ENCODE data around the gene RCCD1. TPM values are rescaled to one million over a fixed set of nuclear protein-coding genes. Genes with fewer than 3 reads are reported as not detected.
"Not testable (repeated sequence)": the region's sequence is repeated elsewhere in the genome, so short reads cannot be mapped to it uniquely, and the experiment has no call there.

RCCD1 gene, protein sequence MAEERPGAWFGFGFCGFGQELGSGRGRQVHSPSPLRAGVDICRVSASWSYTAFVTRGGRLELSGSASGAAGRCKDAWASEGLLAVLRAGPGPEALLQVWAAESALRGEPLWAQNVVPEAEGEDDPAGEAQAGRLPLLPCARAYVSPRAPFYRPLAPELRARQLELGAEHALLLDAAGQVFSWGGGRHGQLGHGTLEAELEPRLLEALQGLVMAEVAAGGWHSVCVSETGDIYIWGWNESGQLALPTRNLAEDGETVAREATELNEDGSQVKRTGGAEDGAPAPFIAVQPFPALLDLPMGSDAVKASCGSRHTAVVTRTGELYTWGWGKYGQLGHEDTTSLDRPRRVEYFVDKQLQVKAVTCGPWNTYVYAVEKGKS
- 1.3 TPM for total RNA-seq

DNA sequence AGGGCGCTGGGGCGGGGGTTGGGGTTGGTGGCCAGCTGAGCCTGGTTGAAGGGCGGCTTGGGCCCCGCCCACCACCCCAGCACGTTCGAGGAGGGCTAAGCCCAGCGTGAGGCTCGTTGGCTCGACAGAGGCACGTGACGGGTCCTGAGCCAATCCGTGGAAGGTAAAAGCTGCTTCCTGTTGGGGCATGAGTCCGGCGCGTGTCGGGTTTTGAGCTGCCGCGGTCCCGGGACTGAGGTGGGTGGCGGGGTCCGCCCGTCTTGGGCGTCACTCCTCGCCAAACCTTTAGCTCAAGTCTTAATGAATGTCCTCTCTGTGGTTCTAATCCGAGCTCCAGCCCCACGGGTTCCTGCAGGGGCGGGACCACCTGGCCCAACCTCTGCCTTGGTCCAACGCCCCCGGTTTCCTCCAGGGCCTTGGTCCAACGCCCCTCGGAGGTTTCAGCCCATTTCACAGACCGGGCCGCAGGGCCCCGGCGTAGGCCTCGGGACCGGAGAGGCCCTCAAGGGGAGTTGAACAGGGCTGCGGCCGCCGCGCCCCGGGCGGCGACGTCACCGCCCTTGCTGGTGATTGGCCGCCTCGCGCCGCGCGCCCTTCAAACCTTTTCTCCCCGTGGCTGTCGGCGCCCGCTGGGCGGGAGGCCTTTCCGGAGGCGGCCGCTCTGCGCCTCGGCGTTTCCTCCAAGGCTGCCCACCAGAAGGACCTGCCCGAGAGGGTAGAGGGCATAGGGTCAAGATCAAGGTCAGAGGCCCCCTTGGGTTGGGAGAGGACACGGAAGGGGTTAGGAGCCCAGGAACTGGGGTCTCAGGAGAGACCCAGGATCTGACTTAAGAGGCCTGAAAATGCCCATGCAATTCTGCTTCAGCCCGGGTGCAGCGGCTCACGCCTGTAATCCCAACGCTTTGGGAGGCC lies at the start of gene RCCD1:
Gene RCCD1 (plus strand): TSS at position 173 of the 912 bp plus-strand sequence. CDS start 1,851 bp downstream, outside the sequence.
- Histone ChIP-seq H3K9me3 (ENCODE audit: low read depth, low read length) (no peaks in the 10 kb centered on the region), H3K27me3 (ENCODE audit: insufficient read depth, low read length) (no peaks in the 10 kb centered on the region), H3K4me3 (ENCODE audit: low read length) (peak within 1 kb of the TSS; percentile 93), H3K4me1 (ENCODE audit: insufficient read depth, low read length) (peaks cover 24% of the 10 kb centered on the region)

DNA sequence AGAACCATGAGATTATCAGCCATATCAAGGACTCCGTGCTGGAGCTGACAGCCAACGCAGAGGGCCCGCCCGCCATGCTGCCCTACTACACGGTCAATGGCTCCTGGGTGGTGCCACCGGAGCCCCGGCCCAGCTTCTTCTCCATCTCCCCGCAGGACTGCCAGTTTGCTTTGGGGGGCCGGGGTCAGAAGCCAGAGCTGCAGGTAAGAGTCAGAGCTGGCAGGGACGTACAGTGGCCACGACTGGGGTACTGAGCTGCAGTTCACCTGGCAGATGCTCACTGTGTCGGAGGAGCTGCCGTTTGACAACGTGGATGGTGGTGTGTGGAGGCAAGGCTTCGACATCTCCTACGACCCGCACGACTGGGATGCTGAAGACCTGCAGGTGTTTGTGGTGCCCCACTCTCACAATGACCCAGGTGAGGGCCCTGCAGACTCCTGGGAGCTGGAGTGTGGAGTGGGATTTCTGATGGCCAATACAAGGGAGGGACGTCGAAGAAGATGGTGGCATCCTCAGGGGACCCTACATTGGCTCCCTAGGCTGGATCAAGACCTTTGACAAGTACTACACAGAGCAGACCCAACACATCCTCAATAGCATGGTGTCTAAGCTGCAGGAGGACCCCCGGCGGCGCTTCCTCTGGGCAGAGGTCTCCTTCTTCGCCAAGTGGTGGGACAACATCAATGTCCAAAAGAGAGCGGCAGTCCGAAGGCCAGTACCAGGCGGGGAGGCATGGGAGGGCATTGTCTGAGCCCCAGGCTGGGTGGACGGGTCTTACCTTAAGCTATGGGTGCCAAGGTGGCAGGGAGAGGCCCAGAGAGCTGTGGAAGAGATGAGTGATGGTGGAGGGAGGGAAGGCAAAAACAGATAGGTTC lies 49.1 kb upstream of the RCCD1 start:
- no peak overlapping the region for H3K4me3 ChIP-seq (ENCODE audit: low read length)
- peaks cover 19% of the 10 kb centered on the region for H3K4me1 ChIP-seq (ENCODE audit: insufficient read depth, low read length)
- H3K27me3 ChIP-seq (ENCODE audit: insufficient read depth, low read length), result no peaks in the 10 kb centered on the region
- no peaks in the 10 kb centered on the region for H3K9me3 ChIP-seq (ENCODE audit: low read depth, low read length)

DNA sequence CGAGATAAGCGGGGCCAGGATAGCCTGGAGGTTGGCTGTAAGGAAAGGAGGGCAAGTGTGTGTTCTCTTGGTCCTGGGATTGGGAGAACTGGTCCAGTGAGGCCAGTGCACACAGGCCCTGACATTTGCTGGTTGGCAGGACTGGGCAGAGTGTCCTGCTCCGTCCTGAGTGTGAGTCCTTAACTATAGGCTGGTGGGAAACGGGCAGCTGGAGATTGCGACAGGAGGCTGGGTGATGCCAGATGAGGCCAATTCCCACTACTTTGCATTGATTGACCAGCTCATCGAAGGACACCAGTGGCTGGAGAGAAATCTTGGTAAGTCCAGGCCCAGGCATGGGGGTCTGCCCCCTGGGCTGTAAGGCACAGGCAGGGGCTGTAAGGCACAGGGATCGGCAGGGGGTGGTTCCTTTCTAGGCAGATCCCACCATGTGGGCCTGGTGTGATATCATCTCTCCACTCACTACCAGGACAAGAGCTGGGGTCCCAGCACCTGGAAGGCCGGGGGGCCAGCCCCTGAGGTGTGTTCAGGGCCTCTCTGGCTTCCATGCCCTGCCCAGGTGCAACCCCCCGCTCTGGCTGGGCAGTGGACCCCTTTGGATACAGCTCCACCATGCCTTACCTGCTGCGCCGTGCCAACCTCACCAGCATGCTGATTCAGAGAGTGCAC lies 48.4 kb upstream of the RCCD1 start:
- no peaks in the 10 kb centered on the region for H3K27me3 ChIP-seq (ENCODE audit: insufficient read depth, low read length)
- H3K4me3 ChIP-seq (ENCODE audit: low read length), result no peak overlapping the region
- H3K4me1 ChIP-seq (ENCODE audit: insufficient read depth, low read length), result peaks cover 19% of the 10 kb centered on the region
- H3K9me3 ChIP-seq (ENCODE audit: low read depth, low read length), result no peaks in the 10 kb centered on the region

DNA sequence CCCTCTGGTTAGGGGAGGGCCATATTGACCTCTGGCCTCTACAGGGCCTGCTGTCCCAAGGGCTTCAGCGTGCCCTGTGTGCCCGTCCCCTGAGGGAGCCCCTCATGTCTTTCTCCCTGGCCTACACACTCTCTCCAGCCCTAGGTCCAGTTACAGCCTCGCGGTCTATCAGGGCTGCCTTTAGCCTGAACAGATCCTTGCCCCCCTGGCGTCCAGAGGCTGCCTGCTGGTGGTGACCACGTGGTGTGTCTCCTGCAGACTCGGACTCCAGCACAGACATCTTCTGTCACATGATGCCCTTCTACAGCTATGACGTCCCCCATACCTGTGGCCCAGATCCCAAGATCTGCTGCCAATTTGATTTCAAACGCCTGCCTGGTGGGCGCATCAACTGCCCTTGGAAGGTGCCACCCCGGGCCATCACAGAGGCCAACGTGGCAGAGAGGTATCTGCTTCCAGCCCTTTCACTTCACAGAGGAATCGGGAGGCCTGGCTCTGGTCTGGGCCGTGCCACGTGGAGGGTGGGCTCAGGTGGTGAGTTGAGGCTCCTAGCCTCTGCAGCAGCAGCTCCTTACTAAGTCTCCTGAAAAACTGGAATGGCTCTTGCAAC lies 47.5 kb upstream of the RCCD1 start:
- Histone ChIP-seq H3K9me3 (ENCODE audit: low read depth, low read length) (no peaks in the 10 kb centered on the region), H3K4me1 (ENCODE audit: insufficient read depth, low read length) (peaks cover 10% of the 10 kb centered on the region), H3K4me3 (ENCODE audit: low read length) (no peak overlapping the region), H3K27me3 (ENCODE audit: insufficient read depth, low read length) (no peaks in the 10 kb centered on the region)

DNA sequence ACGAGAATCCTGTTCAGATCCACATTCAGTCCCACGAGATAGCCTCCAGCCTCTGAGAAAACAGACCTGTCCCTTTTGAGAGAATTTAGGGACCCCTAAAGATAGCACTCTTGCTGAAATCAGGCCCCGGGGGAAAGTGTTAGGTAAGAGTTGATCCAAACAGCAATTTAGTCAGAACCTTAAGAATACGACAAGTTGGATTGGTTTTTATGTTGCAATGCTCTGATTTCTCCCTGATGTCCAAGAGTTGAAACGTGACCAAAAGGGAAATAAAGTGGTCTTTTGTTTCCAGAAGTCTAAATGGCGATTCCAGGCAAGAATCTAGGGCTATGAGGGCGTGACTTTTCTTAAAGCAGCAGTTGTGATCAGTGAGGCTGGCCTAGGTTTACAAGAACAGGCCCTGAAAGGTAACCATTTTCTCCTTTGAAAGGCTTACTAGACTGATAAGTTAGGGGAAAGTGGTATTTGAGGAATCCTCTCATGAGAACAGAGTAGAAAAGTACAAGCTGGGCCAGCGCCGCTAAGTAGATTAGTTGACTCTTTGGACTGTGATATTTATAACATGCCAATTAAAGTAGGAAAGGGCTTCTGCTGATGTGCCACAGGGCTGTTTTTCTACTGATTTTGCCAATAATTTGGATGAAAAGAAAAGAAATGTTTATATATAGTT lies 46.7 kb upstream of the RCCD1 start:
- Histone ChIP-seq H3K27me3 (ENCODE audit: insufficient read depth, low read length) (no peaks in the 10 kb centered on the region), H3K4me1 (ENCODE audit: insufficient read depth, low read length) (peaks cover 15% of the 10 kb centered on the region), H3K9me3 (ENCODE audit: low read depth, low read length) (no peaks in the 10 kb centered on the region), H3K4me3 (ENCODE audit: low read length) (no peak overlapping the region)

DNA sequence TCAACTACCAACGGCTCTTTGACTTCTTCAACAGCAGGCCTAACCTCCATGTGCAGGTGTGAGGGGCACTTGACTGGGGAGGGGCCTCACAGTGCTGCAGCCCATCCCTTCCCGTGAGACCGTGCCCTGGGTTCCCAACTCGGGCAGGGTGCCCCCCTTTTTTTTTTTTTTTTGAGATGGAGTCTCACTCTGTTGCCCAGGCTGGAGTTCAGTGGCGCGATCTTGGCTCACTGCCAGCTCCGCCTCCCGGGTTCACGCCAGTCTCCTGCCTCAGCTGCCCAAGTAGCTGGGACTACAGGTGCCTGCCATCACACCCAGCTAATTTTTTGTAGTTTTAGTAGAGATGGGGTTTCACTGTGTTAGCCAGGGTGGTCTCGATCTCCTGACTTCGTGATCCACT lies 45.2 kb upstream of the RCCD1 start:
- H3K4me1 ChIP-seq (ENCODE audit: insufficient read depth, low read length), result peaks cover 19% of the 10 kb centered on the region
- H3K4me3 ChIP-seq (ENCODE audit: low read length); H3K9me3 ChIP-seq (ENCODE audit: low read depth, low read length); H3K27me3 ChIP-seq (ENCODE audit: insufficient read depth, low read length): not testable (repeated sequence)

DNA sequence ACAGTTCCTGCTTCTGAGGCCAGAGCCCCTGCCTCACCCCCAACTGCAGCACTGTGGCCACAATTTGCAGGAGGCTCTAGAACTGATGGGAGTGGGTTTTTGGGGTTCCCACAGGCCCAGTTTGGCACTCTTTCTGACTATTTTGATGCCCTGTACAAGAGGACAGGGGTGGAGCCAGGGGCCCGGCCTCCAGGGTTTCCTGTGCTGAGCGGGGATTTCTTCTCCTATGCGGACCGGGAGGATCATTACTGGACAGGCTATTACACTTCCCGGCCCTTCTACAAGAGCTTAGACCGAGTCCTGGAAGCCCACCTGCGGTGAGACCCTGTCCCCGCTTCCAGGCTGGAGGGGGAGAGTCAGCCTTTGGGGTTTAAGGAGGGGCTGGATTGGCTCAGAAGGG lies 44.7 kb upstream of the RCCD1 start:
- Histone ChIP-seq H3K4me1 (ENCODE audit: insufficient read depth, low read length) (peaks cover 24% of the 10 kb centered on the region), H3K4me3 (ENCODE audit: low read length) (no peak overlapping the region)

DNA sequence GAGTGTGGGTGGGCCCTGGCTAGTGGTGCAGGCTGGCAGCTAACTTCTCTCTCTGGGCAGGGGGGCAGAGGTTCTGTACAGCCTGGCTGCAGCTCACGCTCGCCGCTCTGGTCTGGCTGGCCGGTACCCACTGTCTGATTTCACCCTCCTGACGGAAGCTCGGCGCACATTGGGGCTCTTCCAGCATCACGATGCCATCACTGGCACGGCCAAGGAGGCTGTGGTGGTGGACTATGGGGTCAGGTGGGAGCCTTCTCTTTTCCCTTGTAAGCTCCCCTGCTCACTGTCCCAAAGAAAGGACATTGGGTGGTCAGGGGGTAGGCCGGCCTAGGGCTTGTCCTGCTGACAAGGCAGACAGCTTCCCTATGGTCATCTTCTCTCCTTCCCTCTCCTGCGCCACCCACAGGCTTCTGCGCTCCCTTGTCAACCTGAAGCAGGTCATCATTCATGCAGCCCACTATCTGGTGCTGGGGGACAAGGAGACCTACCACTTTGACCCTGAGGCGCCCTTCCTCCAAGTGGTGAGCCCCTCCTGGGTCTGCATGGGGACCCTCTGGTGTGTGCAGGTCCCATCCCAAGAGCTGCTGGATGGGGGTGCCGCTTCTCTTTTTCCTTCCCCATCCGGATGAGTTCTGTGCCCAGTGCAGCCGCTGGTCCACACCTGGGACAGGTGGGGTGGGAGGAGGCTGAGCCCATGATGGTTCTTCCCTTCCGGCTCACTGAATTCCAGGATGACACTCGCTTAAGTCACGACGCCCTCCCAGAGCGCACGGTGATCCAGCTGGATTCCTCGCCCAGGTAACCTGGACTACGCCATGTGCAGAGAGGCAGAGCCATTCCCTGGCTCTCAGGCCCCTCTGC lies 44.0 kb upstream of the RCCD1 start:
- no peaks in the 10 kb centered on the region for H3K27me3 ChIP-seq (ENCODE audit: insufficient read depth, low read length)
- no peaks in the 10 kb centered on the region for H3K9me3 ChIP-seq (ENCODE audit: low read depth, low read length)
- no peak overlapping the region for H3K4me3 ChIP-seq (ENCODE audit: low read length)
- H3K4me1 ChIP-seq (ENCODE audit: insufficient read depth, low read length), result peaks cover 31% of the 10 kb centered on the region

More for the DNA sequence above, 44.7 kb upstream of the RCCD1 start:
- no peaks in the 10 kb centered on the region for H3K9me3 ChIP-seq (ENCODE audit: low read depth, low read length)
- H3K27me3 ChIP-seq (ENCODE audit: insufficient read depth, low read length), result no peaks in the 10 kb centered on the region

DNA sequence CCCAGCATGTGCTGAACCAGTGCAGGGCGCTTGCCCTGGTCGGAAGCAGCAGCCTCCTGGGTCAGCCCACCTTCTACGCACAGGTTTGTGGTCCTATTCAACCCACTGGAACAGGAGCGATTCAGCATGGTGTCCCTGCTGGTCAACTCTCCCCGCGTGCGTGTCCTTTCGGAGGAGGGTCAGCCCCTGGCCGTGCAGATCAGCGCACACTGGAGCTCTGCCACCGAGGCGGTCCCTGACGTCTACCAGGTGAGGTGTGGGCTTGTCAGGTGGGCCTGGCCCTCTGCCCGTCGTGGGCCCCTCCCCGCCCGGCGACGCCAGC lies 43.4 kb upstream of the RCCD1 start:
- Histone ChIP-seq H3K4me1 (ENCODE audit: insufficient read depth, low read length) (peaks cover 37% of the 10 kb centered on the region), H3K4me3 (ENCODE audit: low read length) (no peak overlapping the region), H3K9me3 (ENCODE audit: low read depth, low read length) (no peaks in the 10 kb centered on the region), H3K27me3 (ENCODE audit: insufficient read depth, low read length) (no peaks in the 10 kb centered on the region)

DNA sequence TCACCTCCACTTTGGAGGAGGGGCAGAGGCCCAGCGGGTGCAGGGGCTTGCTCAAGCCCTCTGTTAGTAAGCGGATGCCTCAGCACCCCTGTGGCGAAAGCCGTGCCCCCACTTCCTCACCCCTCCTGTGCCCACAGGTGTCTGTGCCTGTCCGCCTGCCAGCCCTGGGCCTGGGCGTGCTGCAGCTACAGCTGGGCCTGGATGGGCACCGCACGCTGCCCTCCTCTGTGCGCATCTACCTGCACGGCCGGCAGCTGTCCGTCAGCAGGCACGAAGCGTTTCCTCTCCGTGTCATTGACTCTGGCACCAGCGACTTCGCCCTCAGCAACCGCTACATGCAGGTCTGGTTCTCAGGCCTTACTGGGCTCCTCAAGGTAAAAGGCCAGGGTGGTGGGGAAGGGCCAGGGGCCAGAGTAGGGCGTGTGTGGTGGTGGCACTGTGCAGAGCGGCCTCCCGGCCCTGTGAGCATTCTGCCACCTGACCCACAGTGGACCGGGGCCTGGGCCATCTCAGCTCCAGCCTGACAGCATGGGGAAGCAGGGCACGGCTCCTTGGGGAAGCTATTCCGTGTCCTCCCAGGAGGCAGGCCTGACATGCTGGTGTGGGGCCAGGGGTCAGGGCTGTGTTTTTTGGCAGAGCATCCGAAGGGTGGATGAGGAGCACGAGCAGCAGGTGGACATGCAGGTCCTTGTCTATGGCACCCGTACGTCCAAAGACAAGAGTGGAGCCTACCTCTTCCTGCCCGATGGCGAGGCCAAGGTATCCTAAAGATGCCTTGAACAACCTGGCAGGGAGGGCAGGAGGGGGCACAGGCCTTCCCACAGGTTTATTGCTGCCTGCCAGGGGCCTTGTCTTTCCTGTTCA lies 42.5 kb upstream of the RCCD1 start:
- no peak overlapping the region for H3K4me3 ChIP-seq (ENCODE audit: low read length)
- H3K4me1 ChIP-seq (ENCODE audit: insufficient read depth, low read length), result peaks cover 46% of the 10 kb centered on the region
- H3K9me3 ChIP-seq (ENCODE audit: low read depth, low read length), result no peaks in the 10 kb centered on the region
- H3K27me3 ChIP-seq (ENCODE audit: insufficient read depth, low read length), result no peaks in the 10 kb centered on the region

DNA sequence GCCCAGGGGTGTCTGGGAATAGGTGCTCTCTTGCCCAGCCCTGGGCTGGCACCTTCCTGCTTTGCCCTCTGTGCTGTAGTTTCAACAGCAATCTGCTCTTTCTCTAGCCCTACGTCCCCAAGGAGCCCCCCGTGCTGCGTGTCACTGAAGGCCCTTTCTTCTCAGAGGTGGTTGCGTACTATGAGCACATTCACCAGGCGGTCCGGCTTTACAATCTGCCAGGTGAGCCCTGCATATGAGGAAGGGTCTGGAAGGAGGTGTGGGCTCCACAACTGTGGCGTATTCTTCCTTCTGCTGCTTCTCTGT lies 42.0 kb upstream of the RCCD1 start:
- Histone ChIP-seq H3K4me1 (ENCODE audit: insufficient read depth, low read length) (peaks cover 46% of the 10 kb centered on the region), H3K9me3 (ENCODE audit: low read depth, low read length) (no peaks in the 10 kb centered on the region), H3K27me3 (ENCODE audit: insufficient read depth, low read length) (no peaks in the 10 kb centered on the region), H3K4me3 (ENCODE audit: low read length) (no peak overlapping the region)

DNA sequence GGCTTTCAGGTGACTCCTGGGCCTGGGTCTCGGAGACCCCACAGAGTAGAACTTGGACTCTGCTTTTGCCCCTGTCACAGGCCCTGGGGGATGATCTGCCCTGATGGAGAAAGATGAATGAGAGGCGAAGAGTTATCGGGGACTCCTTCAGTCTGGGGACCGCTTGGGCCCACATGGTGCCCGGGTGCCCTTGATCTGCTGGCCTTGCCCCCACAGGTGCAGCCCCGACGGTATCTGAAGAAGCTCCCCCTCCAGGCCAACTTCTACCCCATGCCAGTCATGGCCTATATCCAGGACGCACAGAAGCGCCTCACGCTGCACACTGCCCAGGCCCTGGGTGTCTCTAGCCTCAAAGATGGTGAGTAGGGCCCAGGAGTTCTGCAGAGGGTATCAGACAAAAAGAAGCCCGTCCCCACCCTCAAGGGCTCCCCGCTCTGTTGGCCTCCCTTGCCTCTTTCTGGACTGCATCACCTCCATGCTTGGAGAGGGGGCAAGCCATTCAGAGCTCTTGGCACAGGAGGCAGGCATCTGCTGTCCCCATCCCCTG lies 41.2 kb upstream of the RCCD1 start:
- peaks cover 46% of the 10 kb centered on the region for H3K4me1 ChIP-seq (ENCODE audit: insufficient read depth, low read length)
- H3K27me3 ChIP-seq (ENCODE audit: insufficient read depth, low read length), result no peaks in the 10 kb centered on the region
- no peaks in the 10 kb centered on the region for H3K9me3 ChIP-seq (ENCODE audit: low read depth, low read length)
- no peak overlapping the region for H3K4me3 ChIP-seq (ENCODE audit: low read length)

All from mononuclear cell (primary cell).